PFSK-1 (cell line): ENCODE measurements around the gene DHRSX.

ENCODE experiments used
- FOXP2 ChIP-seq: optimal IDR thresholded peaks from 2 replicates; pipeline ENCODE3; 2011; ENCODE audit warnings: borderline replicate concordance, control low read depth, inconsistent platforms; ENCODE audit not compliant: insufficient read depth; ENCODE audit errors: extremely low read length, extremely low read depth
- POLR2AphosphoS5 ChIP-seq: IDR thresholded peaks from 2 replicates; pipeline ENCODE4 v1.6.1; 2012; ENCODE audit warnings: low read depth, mild to moderate bottlenecking, control low read depth, low read length, moderate library complexity
- SIN3A ChIP-seq: IDR thresholded peaks from 2 replicates; pipeline ENCODE4 v1.6.1; 2012; ENCODE audit warnings: mild to moderate bottlenecking, low read length, moderate library complexity, borderline replicate concordance; ENCODE audit not compliant: insufficient read depth
- TAF1 ChIP-seq: IDR thresholded peaks from 2 replicates; pipeline ENCODE4 v1.6.1; 2012; ENCODE audit warnings: low read length, control low read depth, borderline replicate concordance; ENCODE audit not compliant: insufficient read depth
- TF ChIP-seq, protein P1 (sequence below), 2 experiments: IDR thresholded peaks; 2 replicates each; pipeline versions ENCODE4 v1.6.1 to v1.8.0; 2011 to 2012; ENCODE audit warnings: low read depth in 2 of 2, low read length in 2 of 2, control low read depth in 1 of 2, inconsistent platforms in 1 of 2, mild to moderate bottlenecking in 1 of 2, moderate library complexity in 1 of 2; ENCODE audit not compliant: insufficient read depth in 1 of 2

DHRSX gene

DNA sequence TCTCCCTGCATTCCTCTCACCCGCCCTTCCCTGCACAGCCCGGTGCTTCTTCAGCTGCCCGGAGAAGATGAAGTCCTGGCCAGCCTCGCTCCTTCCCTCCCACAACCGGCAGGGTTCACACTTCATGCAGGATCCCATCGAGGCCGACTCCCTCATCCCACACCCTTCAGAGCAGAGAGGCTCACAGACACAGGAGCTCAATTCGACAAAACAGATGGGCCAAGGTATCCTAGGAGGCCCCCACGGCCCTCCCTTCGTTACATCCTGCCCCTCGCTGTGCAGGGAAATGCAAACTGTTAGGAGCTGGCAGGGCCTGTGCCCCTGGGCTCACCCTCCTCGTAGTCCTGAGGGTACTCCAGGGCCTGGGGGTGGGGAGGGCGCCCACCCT, 238.1 kb downstream of the DHRSX start:
- TF ChIP-seq, protein P1, sequence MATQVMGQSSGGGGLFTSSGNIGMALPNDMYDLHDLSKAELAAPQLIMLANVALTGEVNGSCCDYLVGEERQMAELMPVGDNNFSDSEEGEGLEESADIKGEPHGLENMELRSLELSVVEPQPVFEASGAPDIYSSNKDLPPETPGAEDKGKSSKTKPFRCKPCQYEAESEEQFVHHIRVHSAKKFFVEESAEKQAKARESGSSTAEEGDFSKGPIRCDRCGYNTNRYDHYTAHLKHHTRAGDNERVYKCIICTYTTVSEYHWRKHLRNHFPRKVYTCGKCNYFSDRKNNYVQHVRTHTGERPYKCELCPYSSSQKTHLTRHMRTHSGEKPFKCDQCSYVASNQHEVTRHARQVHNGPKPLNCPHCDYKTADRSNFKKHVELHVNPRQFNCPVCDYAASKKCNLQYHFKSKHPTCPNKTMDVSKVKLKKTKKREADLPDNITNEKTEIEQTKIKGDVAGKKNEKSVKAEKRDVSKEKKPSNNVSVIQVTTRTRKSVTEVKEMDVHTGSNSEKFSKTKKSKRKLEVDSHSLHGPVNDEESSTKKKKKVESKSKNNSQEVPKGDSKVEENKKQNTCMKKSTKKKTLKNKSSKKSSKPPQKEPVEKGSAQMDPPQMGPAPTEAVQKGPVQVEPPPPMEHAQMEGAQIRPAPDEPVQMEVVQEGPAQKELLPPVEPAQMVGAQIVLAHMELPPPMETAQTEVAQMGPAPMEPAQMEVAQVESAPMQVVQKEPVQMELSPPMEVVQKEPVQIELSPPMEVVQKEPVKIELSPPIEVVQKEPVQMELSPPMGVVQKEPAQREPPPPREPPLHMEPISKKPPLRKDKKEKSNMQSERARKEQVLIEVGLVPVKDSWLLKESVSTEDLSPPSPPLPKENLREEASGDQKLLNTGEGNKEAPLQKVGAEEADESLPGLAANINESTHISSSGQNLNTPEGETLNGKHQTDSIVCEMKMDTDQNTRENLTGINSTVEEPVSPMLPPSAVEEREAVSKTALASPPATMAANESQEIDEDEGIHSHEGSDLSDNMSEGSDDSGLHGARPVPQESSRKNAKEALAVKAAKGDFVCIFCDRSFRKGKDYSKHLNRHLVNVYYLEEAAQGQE (IDR thresholded peaks at IDR 0.05; ENCODE audit: insufficient read depth in 1 of 2, low read depth in 2 of 2, low read length in 2 of 2): no peak
- TF ChIP-seq TAF1 (no peak), POLR2AphosphoS5 (no peak), SIN3A (no peak), FOXP2 (no peak)

DNA sequence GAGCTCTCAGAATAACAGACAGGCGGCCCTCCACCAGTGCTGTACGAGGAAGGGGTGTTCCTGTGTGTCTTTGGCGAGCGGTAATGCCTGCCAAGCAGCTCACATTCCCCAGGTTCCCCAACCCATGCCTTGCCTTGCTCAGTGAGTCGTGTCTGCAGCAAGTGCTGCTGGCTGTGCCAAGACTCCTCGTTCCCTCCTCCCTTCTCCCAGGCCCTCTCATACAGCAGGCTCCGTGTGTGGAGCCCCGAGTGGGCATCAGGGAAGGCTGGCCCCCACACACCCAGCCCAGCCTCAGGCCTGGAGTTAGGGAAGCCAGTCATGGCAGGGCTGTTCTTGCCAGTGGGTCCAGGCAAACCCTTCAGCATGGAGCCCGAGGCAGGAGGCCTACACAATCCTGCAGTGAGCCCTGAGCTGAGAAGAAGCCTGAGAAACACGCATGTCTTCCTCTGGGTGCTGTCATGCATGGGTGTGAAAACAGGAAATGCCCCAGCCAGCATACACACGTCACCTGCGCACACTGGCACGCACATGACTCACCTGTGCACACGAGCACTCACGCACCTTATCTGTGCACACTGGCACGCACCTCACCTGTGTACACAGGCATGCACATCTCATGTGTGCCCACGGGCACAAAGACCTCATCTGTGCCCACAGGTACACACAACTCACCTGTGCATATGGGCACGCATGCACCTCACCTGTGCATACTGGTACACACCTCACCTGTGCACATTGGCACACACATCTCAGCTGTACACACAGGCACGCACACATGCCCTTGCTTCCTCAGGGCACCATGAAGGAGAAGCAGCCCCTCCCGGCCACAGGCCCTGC, 238.7 kb downstream of the DHRSX start:
- TF ChIP-seq, protein P1 (IDR thresholded peaks at IDR 0.05; ENCODE audit: insufficient read depth in 1 of 2, low read depth in 2 of 2, low read length in 2 of 2): no peak
- no peak for TF ChIP-seq POLR2AphosphoS5
- TF ChIP-seq TAF1: no peak
- no peak for TF ChIP-seq FOXP2
- no peak for TF ChIP-seq SIN3A

DNA sequence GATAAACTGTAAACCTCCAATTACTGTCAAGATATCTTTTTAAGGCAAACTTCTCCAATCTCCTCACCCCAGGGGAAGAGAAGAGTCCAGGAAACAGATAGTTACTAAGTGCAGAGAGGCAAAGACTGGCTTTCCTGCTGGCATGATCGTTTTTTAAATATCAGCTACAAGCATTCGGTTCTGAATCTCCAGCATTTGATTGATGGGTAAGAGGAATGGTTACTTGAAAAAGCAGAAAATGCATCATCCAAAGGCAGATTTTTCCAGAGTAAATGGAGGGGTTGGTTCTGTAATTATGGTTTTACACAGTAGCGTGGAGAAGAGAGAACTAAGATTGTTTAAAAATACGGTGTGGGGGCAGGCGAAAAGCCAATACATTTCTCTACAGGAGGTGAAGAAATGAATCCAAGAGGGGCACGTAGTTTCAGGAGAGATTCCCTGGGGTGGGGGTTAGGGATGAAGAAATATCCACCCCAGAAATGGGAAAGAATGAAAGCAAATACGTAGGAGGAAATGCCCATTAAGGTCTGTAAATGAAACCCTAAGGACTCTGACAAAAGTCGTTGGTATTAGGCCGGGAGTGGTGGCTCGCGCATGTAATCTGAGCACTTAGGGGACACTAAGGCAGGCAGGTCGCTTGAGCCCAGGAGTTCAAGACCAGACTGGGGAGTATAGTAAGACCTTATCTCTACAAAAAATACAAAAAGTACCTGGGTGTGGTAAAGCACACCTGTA, 248.3 kb downstream of the DHRSX start:
- TF ChIP-seq FOXP2: no peak
- TF ChIP-seq POLR2AphosphoS5: no peak
- TF ChIP-seq, protein P1 (IDR thresholded peaks at IDR 0.05; ENCODE audit: insufficient read depth in 1 of 2, low read depth in 2 of 2, low read length in 2 of 2): no peak
- no peak for TF ChIP-seq SIN3A
- no peak for TF ChIP-seq TAF1

DNA sequence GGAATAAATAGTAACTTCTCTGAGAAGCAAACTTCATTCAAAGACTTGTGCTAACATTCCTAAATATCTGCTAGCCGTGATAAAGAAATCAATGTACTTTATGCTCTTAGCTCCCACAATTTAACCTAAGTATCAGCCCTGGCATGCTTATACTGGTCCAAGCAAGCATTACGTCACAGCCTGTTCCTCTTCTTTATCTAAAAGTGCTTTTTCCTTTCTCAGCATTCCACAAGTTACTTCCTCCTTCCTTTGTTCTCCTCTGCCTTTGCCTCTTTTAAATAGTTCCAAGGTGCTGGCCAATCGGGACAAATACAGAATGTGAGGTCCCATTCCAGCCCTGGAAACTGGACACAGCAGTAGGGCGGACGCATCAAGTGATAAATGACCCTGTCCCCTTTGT, 249.6 kb downstream of the DHRSX start:
- TF ChIP-seq, protein P1 (IDR thresholded peaks at IDR 0.05; ENCODE audit: insufficient read depth in 1 of 2, low read depth in 2 of 2, low read length in 2 of 2): no peak
- TF ChIP-seq FOXP2 (no peak), POLR2AphosphoS5 (no peak), TAF1 (no peak), SIN3A (no peak)
